HCT116 (cell line): ENCODE results near the gene ATP6V1G3.

Experiments
- CTCF ChIP-seq, 3 experiments: fragments of 200-600 bp in 1 of 3; sonication (generic) in 1 of 3; IDR thresholded peaks in 2 of 3; conservative IDR thresholded peaks in 1 of 3; 2 replicates each; pipeline ENCODE4 v1.5.1; 2012 to 2017; ENCODE audit warnings: low read depth in 2 of 3, low read length in 2 of 3, antibody characterized with exemption in 1 of 3, borderline replicate concordance in 1 of 3, control low read depth in 1 of 3, mild to moderate bottlenecking in 1 of 3, mixed read lengths in 1 of 3, mixed run types in 1 of 3, moderate library complexity in 1 of 3; ENCODE audit not compliant: insufficient read depth in 1 of 3
- POLR2A ChIP-seq: IDR thresholded peaks from 2 replicates; pipeline ENCODE4 v1.7.0; 2011; ENCODE audit warnings: borderline replicate concordance; ENCODE audit not compliant: insufficient read depth, insufficient read length; ENCODE audit errors: extremely low read depth

DNA sequence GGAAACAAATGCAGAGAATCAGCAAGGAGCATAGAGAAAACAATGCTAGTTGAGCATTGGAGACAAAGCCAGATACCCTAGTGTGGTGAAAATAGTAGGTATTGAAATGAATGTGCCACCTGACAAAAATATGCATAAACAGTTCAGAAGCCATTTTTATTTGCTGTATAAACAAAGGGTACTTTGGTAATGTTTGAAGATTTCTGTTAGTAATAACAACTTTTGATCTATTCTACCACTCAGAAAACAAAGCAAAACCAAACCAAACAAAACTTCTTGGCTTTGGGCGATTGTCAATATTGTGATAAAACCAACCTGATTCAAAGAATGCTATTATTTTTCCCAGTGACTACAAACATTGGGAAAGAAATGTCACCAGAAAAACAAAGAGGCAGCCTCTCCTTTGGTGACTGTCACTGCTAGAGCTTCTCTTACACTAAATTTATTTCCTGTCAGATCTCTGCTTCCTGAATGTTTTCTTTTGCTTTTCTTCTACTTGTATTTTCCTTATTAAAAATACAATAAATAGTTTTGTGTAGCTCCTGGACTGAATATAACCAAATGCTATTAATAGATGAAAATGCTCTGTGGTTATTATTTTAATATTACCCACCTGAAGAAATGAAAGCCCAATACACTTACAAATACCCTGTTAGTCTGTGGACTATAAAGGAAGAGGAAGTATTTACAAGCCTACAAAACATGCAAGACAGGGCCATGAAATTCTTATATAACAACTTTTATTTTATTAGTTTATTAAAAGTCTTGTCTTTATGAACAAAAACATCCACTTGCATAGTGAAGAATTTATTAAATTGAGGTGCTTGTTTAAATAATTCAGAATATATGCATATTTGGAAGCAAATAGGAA is 5.7 kb downstream of the ATP6V1G3 start:
- no peak for TF ChIP-seq CTCF (IDR thresholded peaks at IDR 0.05 in 2 of 3, conservative IDR thresholded peaks at IDR 0.05 in 1 of 3; ENCODE audit: borderline replicate concordance in 1 of 3, insufficient read depth in 1 of 3, low read depth in 2 of 3, low read length in 2 of 3)
- TF ChIP-seq POLR2A, result no peak
